H9 (cell line): ENCODE data around the gene MICALL2. TPM values are rescaled to one million over a fixed set of nuclear protein-coding genes. Genes with fewer than 3 reads are reported as not detected.

Experiments used
- DNase-seq: peaks from one replicate; pipeline ENCODE4 v3.0.0-alpha.2; 2017
- H2AFZ ChIP-seq: one replicate; pipeline ENCODE4 v1.6.1; 2013; ENCODE audit warnings: mild to moderate bottlenecking, low read length, control low read depth, moderate library complexity
- H2AK5ac ChIP-seq: 2 replicates; pipeline ENCODE4 v1.6.1; 2013; ENCODE audit warnings: low read length, control low read depth, mixed read lengths; ENCODE audit not compliant: insufficient read length
- H2BK120ac ChIP-seq: one replicate; pipeline ENCODE4 v1.6.1; 2013; ENCODE audit warnings: low read depth, mild to moderate bottlenecking, low read length, control low read depth, inconsistent platforms; ENCODE audit not compliant: poor library complexity, severe bottlenecking
- H2BK12ac ChIP-seq: 2 replicates; pipeline ENCODE4 v1.6.1; 2013; ENCODE audit warnings: low read length, control low read depth, mixed read lengths, low read depth; ENCODE audit not compliant: insufficient read length
- H2BK15ac ChIP-seq: 2 replicates; pipeline ENCODE4 v1.6.1; 2013; ENCODE audit warnings: low read depth, low read length, control low read depth
- H2BK20ac ChIP-seq: one replicate; pipeline ENCODE4 v1.6.1; 2013; ENCODE audit warnings: low read depth, mild to moderate bottlenecking, low read length, control low read depth, inconsistent platforms; ENCODE audit not compliant: poor library complexity, severe bottlenecking
- H2BK5ac ChIP-seq: 2 replicates; pipeline ENCODE4 v1.6.1; 2013; ENCODE audit warnings: low read length, control low read depth, mixed read lengths; ENCODE audit not compliant: insufficient read length
- H3K14ac ChIP-seq: 2 replicates; pipeline ENCODE4 v1.6.1; 2013; ENCODE audit warnings: low read length, control low read depth; ENCODE audit not compliant: insufficient read depth
- H3K18ac ChIP-seq: 2 replicates; pipeline ENCODE4 v1.6.1; 2013; ENCODE audit warnings: low read depth, mild to moderate bottlenecking, mixed read lengths, low read length, control low read depth; ENCODE audit not compliant: insufficient read length
- H3K23ac ChIP-seq: 2 replicates; pipeline ENCODE4 v1.6.1; 2013; ENCODE audit warnings: low read length, control low read depth, mixed read lengths, low read depth; ENCODE audit not compliant: insufficient read length
- H3K23me2 ChIP-seq: 2 replicates; pipeline ENCODE4 v1.6.1; 2013; ENCODE audit warnings: low read depth, mild to moderate bottlenecking, mixed read lengths, low read length, control low read depth; ENCODE audit not compliant: insufficient read length, poor library complexity, severe bottlenecking
- H3K27ac ChIP-seq: 2 replicates; pipeline ENCODE4 v1.5.1; 2013; ENCODE audit warnings: low read length, control low read depth, mixed read lengths, low read depth; ENCODE audit not compliant: insufficient read length
- H3K27me3 ChIP-seq: 2 replicates; pipeline ENCODE4 v1.6.1; 2013; ENCODE audit warnings: low read length, control low read depth, inconsistent platforms; ENCODE audit not compliant: insufficient read depth
- H3K4ac ChIP-seq: 2 replicates; pipeline ENCODE4 v1.6.1; 2013; ENCODE audit warnings: low read depth, mild to moderate bottlenecking, control low read depth, inconsistent platforms, low read length, moderate library complexity
- H3K4me1 ChIP-seq: 2 replicates; pipeline ENCODE4 v1.6.1; 2013; ENCODE audit warnings: low read length, control low read depth, inconsistent platforms; ENCODE audit not compliant: insufficient read depth
- H3K4me2 ChIP-seq: 2 replicates; pipeline ENCODE4 v1.6.1; 2013; ENCODE audit warnings: low read length, control low read depth, mixed read lengths; ENCODE audit not compliant: insufficient read length, insufficient read depth
- H3K56ac ChIP-seq: 2 replicates; pipeline ENCODE4 v1.6.1; 2013; ENCODE audit warnings: low read depth, mild to moderate bottlenecking, mixed read lengths, low read length, control low read depth; ENCODE audit not compliant: insufficient read length
- H3K79me1 ChIP-seq: 2 replicates; pipeline ENCODE4 v1.6.1; 2013; ENCODE audit warnings: low read depth, mild to moderate bottlenecking, moderate library complexity, low read length, control low read depth, inconsistent platforms; ENCODE audit not compliant: insufficient read depth, poor library complexity, severe bottlenecking
- H3K79me2 ChIP-seq: 2 replicates; pipeline ENCODE4 v1.6.1; 2013; ENCODE audit warnings: low read length, control low read depth, inconsistent platforms; ENCODE audit not compliant: insufficient read depth
- H3K9ac ChIP-seq: 2 replicates; pipeline ENCODE4 v1.6.1; 2013; ENCODE audit warnings: low read length, control low read depth, mixed read lengths; ENCODE audit not compliant: insufficient read length; ENCODE audit errors: extremely low read depth
- H3K9me3 ChIP-seq: one replicate; pipeline ENCODE4 v1.6.1; 2013; ENCODE audit warnings: low read depth, low read length, inconsistent platforms; ENCODE audit not compliant: control insufficient read depth
- H3T11ph ChIP-seq: one replicate; pipeline ENCODE4 v1.6.1; 2013; ENCODE audit warnings: mild to moderate bottlenecking, low read length, control low read depth, inconsistent platforms
- H4K20me1 ChIP-seq: one replicate; pipeline ENCODE4 v1.6.1; 2013; ENCODE audit not compliant: control insufficient read depth, insufficient read length, insufficient read depth
- H4K5ac ChIP-seq: 2 replicates; pipeline ENCODE4 v1.6.1; 2013; ENCODE audit warnings: low read depth, mild to moderate bottlenecking, mixed read lengths, low read length, control low read depth; ENCODE audit not compliant: insufficient read length
- H4K8ac ChIP-seq: replicated peaks from 2 replicates; pipeline ENCODE4 v1.6.1; 2013; ENCODE audit warnings: low read length, control low read depth, mixed read lengths, low read depth; ENCODE audit not compliant: insufficient read length
- H4K91ac ChIP-seq: 2 replicates; pipeline ENCODE4 v1.6.1; 2013; ENCODE audit warnings: low read depth, mild to moderate bottlenecking, moderate library complexity, mixed read lengths, low read length, control low read depth; ENCODE audit not compliant: insufficient read length
- H3K27ac Mint-ChIP-seq, 3 experiments: 2 replicates in 2 of 3; 3 replicates in 1 of 3; pipeline ENCODE4 v1.8.0; 2020 to 2021; ENCODE audit warnings: mixed read lengths in 3 of 3, mild to moderate bottlenecking in 1 of 3, moderate library complexity in 1 of 3
- H3K27me3 Mint-ChIP-seq: 2 replicates; pipeline ENCODE4 v1.8.0; 2021; ENCODE audit warnings: low read depth, mild to moderate bottlenecking, moderate library complexity, mixed read lengths
- H3K36me3 Mint-ChIP-seq, 3 experiments: 2 replicates in 2 of 3; 3 replicates in 1 of 3; pipeline ENCODE4 v1.8.0; 2020 to 2021; ENCODE audit warnings: low read depth in 3 of 3, mixed read lengths in 3 of 3; ENCODE audit not compliant: insufficient read depth in 1 of 3
- H3K4me1 Mint-ChIP-seq, 2 experiments: 2 replicates each; pipeline ENCODE4 v1.8.0; 2020; ENCODE audit warnings: mixed read lengths in 2 of 2
- H3K4me3 Mint-ChIP-seq, 2 experiments: 2 replicates in 1 of 2; 3 replicates in 1 of 2; pipeline ENCODE4 v1.8.0; 2020 to 2021; ENCODE audit warnings: mild to moderate bottlenecking in 2 of 2, mixed read lengths in 2 of 2, moderate library complexity in 1 of 2
- H3K9me3 Mint-ChIP-seq, 2 experiments: 2 replicates in 1 of 2; 3 replicates in 1 of 2; pipeline ENCODE4 v1.8.0; 2020; ENCODE audit warnings: mild to moderate bottlenecking in 2 of 2, mixed read lengths in 2 of 2, moderate library complexity in 1 of 2
- CTCF ChIP-seq: fragments of 200-600 bp; sonication (generic); conservative IDR thresholded peaks from 3 replicates; pipeline ENCODE4 v1.8.0; 2021; ENCODE audit warnings: antibody characterized with exemption, mild to moderate bottlenecking
- WGBS: extraction: QIAGEN DNeasy Blood & Tissue Kit; methylation state at CpG from one replicate; pipeline ENCODE4 v1.1.7; 2013; ENCODE audit warnings: missing lambda C conversion rate, low lambda C conversion rate, mixed read lengths; ENCODE audit not compliant: insufficient read length; ENCODE audit errors: extremely low coverage; 5-methylcytosine and 5-hydroxymethylcytosine counted together
- total RNA-seq: library from RNA; stranded (reverse); gene quantifications from 2 replicates; pipeline ENCODE4 v1.2.1, GENCODE V29; 2021

Gene MICALL2
- total RNA-seq, 1 experiment from 2014 or later: 7.1 TPM

- no CpG with 5 or more reads among the region's 5 CpGs for WGBS
- no peak overlapping the region for H3K4me3 Mint-ChIP-seq
- H2AFZ ChIP-seq: no peak overlapping the region
- no peak overlapping the region for H3K27ac ChIP-seq
- H2AK5ac ChIP-seq: no peak overlapping the region
- no peak overlapping the region for H4K8ac ChIP-seq
- H3K36me3 Mint-ChIP-seq: no peaks in the 10 kb centered on the region
- H3K79me1 ChIP-seq: no peaks in the 10 kb centered on the region
- H3K27me3 Mint-ChIP-seq: peaks cover 14% of the 10 kb centered on the region
- no peaks in the 10 kb centered on the region for H3K27me3 ChIP-seq
- peak overlapping the region; percentile 25 for H3K18ac ChIP-seq
- no peak overlapping the region for H3K23ac ChIP-seq
- no peaks in the 10 kb centered on the region for H3K23me2 ChIP-seq
- no peak overlapping the region for H3K9ac ChIP-seq
- H2BK5ac ChIP-seq: no peak overlapping the region
- peaks cover 4 to 21% of the 10 kb centered on the region in 2 experiments for H3K4me1 Mint-ChIP-seq
- DNase-seq: no peak
- peak overlapping the region in 1 of 3 experiments; percentile 76; a peak in 1 of 7 replicates for H3K27ac Mint-ChIP-seq
- no peaks in the 10 kb centered on the region for H3K79me2 ChIP-seq
- H4K91ac ChIP-seq: no peak overlapping the region
- peaks cover 0 to 3% of the 10 kb centered on the region in 2 experiments; a peak in 1 of 5 replicates for H3K9me3 Mint-ChIP-seq
- no peak overlapping the region for H2BK15ac ChIP-seq
- H2BK12ac ChIP-seq: no peak overlapping the region
- H3K9me3 ChIP-seq: no peaks in the 10 kb centered on the region
- no peaks in the 10 kb centered on the region for H3K4me1 ChIP-seq
- no peak overlapping the region for H3K4me2 ChIP-seq
- H3K14ac ChIP-seq: no peak overlapping the region
- no peaks in the 10 kb centered on the region for H4K20me1 ChIP-seq
- no peak overlapping the region for H3T11ph ChIP-seq
- H3K4ac ChIP-seq: no peak overlapping the region
- H2BK120ac ChIP-seq: no peak overlapping the region
- TF ChIP-seq CTCF: no peak
- no peak overlapping the region for H3K56ac ChIP-seq
- no peak overlapping the region for H2BK20ac ChIP-seq
- H4K5ac ChIP-seq: no peak overlapping the region
Measured at GRCh38 chr7:1423264-1423811, 35.9 kb downstream of the MICALL2 start.
